Measurements from ENCODE around the gene PIK3IP1. TPM values are rescaled to one million over a fixed set of nuclear protein-coding genes. Genes with fewer than 3 reads are reported as not detected.

Gene PIK3IP1
- total RNA-seq, 1 experiment from 2014 or later: 6.2 TPM

DNA sequence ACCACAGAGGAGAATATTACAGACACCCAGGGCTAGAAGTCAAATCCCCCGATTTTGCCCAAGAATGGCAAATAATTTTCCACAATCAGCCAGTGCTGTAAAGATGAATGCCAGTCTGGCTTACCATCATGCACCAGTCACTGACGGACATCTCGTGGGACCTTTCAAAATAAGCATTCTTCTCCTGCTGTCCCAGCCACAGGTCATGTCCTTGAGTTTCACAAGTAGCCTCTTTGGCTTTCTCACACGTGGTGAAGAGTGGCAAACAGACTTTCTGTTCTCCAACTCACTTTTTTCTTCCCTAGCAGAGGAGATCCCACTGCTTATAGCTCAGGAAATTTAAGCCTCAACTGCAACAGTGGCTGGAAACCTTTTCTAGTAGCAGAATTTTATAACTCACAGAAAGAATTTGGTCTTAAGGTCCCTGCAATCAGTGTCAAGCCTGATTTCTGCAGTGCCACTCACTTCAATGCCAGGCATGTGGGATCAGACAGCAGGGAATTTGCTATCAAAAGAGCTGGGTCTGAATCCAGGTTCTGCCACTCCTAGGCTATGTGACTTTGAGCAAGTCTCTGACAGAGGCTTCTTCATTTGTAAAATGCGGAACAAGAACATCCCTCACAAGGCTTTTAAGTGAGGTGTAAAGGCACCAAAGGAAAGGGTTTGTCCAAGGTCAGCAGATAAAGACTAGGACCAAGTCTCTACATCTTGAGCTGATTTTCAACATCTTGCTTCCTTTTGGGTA is 3.6 kb downstream of the PIK3IP1 start:
- TF ChIP-seq, protein P1, sequence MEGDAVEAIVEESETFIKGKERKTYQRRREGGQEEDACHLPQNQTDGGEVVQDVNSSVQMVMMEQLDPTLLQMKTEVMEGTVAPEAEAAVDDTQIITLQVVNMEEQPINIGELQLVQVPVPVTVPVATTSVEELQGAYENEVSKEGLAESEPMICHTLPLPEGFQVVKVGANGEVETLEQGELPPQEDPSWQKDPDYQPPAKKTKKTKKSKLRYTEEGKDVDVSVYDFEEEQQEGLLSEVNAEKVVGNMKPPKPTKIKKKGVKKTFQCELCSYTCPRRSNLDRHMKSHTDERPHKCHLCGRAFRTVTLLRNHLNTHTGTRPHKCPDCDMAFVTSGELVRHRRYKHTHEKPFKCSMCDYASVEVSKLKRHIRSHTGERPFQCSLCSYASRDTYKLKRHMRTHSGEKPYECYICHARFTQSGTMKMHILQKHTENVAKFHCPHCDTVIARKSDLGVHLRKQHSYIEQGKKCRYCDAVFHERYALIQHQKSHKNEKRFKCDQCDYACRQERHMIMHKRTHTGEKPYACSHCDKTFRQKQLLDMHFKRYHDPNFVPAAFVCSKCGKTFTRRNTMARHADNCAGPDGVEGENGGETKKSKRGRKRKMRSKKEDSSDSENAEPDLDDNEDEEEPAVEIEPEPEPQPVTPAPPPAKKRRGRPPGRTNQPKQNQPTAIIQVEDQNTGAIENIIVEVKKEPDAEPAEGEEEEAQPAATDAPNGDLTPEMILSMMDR (IDR thresholded peaks at IDR 0.05; ENCODE audit: unreplicated experiment): no peak
- CTCF ChIA-PET: no interaction called here
- DNase-seq: no peak
- BruUV-seq (replicated peaks): no TSS peak
- Mint-ChIP-seq H3K36me3 (ENCODE audit: insufficient read depth, unreplicated experiment) (peaks cover 24% of the 10 kb centered on the region), H3K9me3 (ENCODE audit: low read depth, unreplicated experiment) (no peaks in the 10 kb centered on the region), H3K27ac (ENCODE audit: unreplicated experiment) (no peak overlapping the region), H3K4me1 (ENCODE audit: low read depth, unreplicated experiment) (peaks cover 12% of the 10 kb centered on the region), H3K27me3 (ENCODE audit: unreplicated experiment) (no peaks in the 10 kb centered on the region), H3K4me3 (ENCODE audit: low read depth, unreplicated experiment) (no peak overlapping the region)
- intact Hi-C loops (cut with micrococcal nuclease; ENCODE audit: unreplicated experiment): no loop called here

GRCh38 chr22:31287818-31288495 is 4.3 kb downstream of the PIK3IP1 start:
- CTCF ChIA-PET: no interaction called here
- TF ChIP-seq, protein P1 (IDR thresholded peaks at IDR 0.05; ENCODE audit: unreplicated experiment): no peak
- intact Hi-C loops (cut with micrococcal nuclease; ENCODE audit: unreplicated experiment): no loop called here
- Mint-ChIP-seq H3K9me3 (ENCODE audit: low read depth, unreplicated experiment) (no peaks in the 10 kb centered on the region), H3K4me3 (ENCODE audit: low read depth, unreplicated experiment) (no peak overlapping the region), H3K4me1 (ENCODE audit: low read depth, unreplicated experiment) (peaks cover 12% of the 10 kb centered on the region), H3K27ac (ENCODE audit: unreplicated experiment) (no peak overlapping the region), H3K36me3 (ENCODE audit: insufficient read depth, unreplicated experiment) (peaks cover 24% of the 10 kb centered on the region), H3K27me3 (ENCODE audit: unreplicated experiment) (no peaks in the 10 kb centered on the region)
- DNase-seq: no peak
- no TSS peak for BruUV-seq (replicated peaks)

- TF ChIP-seq, protein P1 (IDR thresholded peaks at IDR 0.05; ENCODE audit: unreplicated experiment): no peak
- no peaks in the 10 kb centered on the region for H3K4me1 Mint-ChIP-seq (ENCODE audit: low read depth, unreplicated experiment)
- CTCF ChIA-PET: interaction anchor here (0.6 kb wide), 1 partner anchor 46 kb away, joined by 3 read pairs; no protein-coding TSS in a partner anchor
- no TSS peak for BruUV-seq (replicated peaks)
- peaks cover 15% of the 10 kb centered on the region for H3K36me3 Mint-ChIP-seq (ENCODE audit: insufficient read depth, unreplicated experiment)
- DNase-seq: no peak
- intact Hi-C loops (cut with micrococcal nuclease; ENCODE audit: unreplicated experiment): no loop called here
- H3K9me3 Mint-ChIP-seq (ENCODE audit: low read depth, unreplicated experiment): no peaks in the 10 kb centered on the region
- no peak overlapping the region for H3K27ac Mint-ChIP-seq (ENCODE audit: unreplicated experiment)
- no peak overlapping the region for H3K4me3 Mint-ChIP-seq (ENCODE audit: low read depth, unreplicated experiment)
- H3K27me3 Mint-ChIP-seq (ENCODE audit: unreplicated experiment): no peaks in the 10 kb centered on the region
Observed at GRCh38 chr22:31286360-31287255, 5.7 kb downstream of the PIK3IP1 start.
